Body of pancreas (tissue), 4 donors: ENCODE data around the gene RHOT1. TPM values are rescaled to one million over a fixed set of nuclear protein-coding genes. Genes with fewer than 3 reads are reported as not detected.

Source experiments
- ATAC-seq: fragments of 150-250 bp; one replicate; pipeline ENCODE4 v1.9.1; 2016
- DNase-seq, 4 donors: peaks; one replicate each; pipeline ENCODE4 v3.0.0-alpha.2; 2019
- H3K27ac ChIP-seq, 4 donors: fragments of 200-600 bp; sonication (generic); 1 replicate in 3 of 4; 2 replicates in 1 of 4; pipeline versions ENCODE4 v1.5.1 to v1.6.1; 2016 to 2019; ENCODE audit warnings: mild to moderate bottlenecking in 1 of 4, mixed read lengths in 1 of 4, moderate library complexity in 1 of 4
- H3K27me3 ChIP-seq, 2 donors: fragments of 200-600 bp; sonication (generic); one replicate each; pipeline ENCODE4 v1.6.0; 2016; ENCODE audit warnings: mild to moderate bottlenecking in 1 of 2
- H3K36me3 ChIP-seq, 2 donors: fragments of 200-600 bp; sonication (generic); replicated peaks in 1 of 2; 2 replicates each; pipeline ENCODE4 v1.5.1; 2016; ENCODE audit warnings: low read depth in 2 of 2; ENCODE audit not compliant: insufficient read depth in 1 of 2
- H3K4me1 ChIP-seq: fragments of 200-600 bp; sonication (generic); one replicate; pipeline ENCODE4 v1.6.0; 2016
- H3K4me3 ChIP-seq, 2 donors: fragments of 200-600 bp; sonication (generic); 1 replicate in 1 of 2; 2 replicates in 1 of 2; pipeline ENCODE4 v1.5.1; 2016 to 2019
- H3K9me3 ChIP-seq, 3 donors: fragments of 200-600 bp; sonication (generic); 1 replicate in 2 of 3; 2 replicates in 1 of 3; pipeline ENCODE4 v1.5.1; 2016
- POLR2A ChIP-seq, 3 donors: fragments of 450-650 bp; IDR thresholded peaks; one replicate each; pipeline ENCODE4 v1.6.1; 2016; ENCODE audit warnings: antibody characterized with exemption in 3 of 3, mild to moderate bottlenecking in 2 of 3
- WGBS, 2 donors: methylation state at CpG; one replicate each; pipeline ENCODE4 v1.1.5; 2017; 5-methylcytosine and 5-hydroxymethylcytosine counted together
- intact Hi-C: fragments of 100-400 bp; cut with DNase I; formaldehyde crosslinking; loops from one replicate; pipeline ENCODE4 v1.15.1; 2023
- total RNA-seq, 2 donors: library from RNA; depleted of rRNA; stranded (reverse); fragments of >200 nt; gene quantifications; one replicate each; pipeline ENCODE4 v1.1.0, GENCODE V29; 2016
- TF ChIP-seq, protein P1 (sequence below), 7 experiments: fragments of 450-650 bp in 4 of 7; fragments of 200-600 bp in 3 of 7; sonication (generic) in 3 of 7; IDR thresholded peaks; one replicate each; pipeline ENCODE4 v1.5.1; 2016 to 2019; ENCODE audit warnings: antibody characterized with exemption in 7 of 7

The RHOT1 gene
- total RNA-seq, 2 donors from 2014 or later, result 15.2 to 25.4 TPM

DNA sequence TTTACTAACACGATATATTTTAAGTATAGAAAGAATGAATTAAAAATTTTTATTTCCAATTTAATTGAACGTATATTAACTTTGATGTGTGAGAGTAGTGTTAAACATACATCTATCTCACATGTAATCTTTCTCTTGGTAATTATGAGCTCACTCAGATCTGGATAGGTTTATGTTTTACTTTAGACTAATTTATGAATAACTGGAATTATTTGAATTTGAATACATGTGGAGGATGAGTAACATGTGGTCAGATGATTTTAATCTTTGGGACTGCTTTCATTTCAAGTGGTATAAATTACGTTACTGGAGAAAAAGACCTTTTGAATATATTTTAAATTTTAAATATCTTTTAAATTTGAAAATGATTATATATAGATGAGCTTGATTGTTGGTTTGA, 73.4 kb downstream of the RHOT1 start:
- peaks cover 0 to 2% of the 10 kb centered on the region in 2 donors for H3K36me3 ChIP-seq
- no peak for ATAC-seq

DNA sequence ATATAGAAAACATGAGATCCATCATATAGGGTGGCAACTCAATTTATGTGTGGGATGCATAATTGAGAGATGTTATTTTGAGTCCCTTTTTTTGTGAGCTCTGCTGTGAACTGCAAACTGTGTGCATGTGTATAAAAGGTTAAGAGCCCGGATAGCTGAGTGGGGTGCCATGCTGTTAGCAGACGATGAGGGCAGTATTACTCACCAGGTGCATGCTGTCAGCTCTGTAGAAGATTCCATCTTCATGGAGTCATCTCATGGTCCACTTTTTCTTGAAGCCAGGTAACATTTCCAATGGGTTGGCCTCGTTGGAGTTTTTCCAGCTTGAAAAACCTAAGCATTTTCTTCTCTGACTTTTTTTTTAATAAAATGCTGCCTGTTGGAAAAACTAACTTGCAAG, 80.3 kb downstream of the RHOT1 start:
- WGBS, 2 donors, result 64 to 67% methylated on average over 3 of the region's 3 CpGs
- Histone ChIP-seq H3K36me3 (peaks cover 0 to 5% of the 10 kb centered on the region in 2 donors), H3K9me3 (no peaks in the 10 kb centered on the region), H3K4me1 (no peaks in the 10 kb centered on the region), H3K4me3 (no peak overlapping the region), H3K27me3 (no peaks in the 10 kb centered on the region), H3K27ac (no peak overlapping the region)
- ATAC-seq, result no peak
- no peak for DNase-seq
- intact Hi-C loops, result no loop called here
- TF ChIP-seq POLR2A (IDR thresholded peaks at IDR 0.05), result no peak
- TF ChIP-seq, protein P1, sequence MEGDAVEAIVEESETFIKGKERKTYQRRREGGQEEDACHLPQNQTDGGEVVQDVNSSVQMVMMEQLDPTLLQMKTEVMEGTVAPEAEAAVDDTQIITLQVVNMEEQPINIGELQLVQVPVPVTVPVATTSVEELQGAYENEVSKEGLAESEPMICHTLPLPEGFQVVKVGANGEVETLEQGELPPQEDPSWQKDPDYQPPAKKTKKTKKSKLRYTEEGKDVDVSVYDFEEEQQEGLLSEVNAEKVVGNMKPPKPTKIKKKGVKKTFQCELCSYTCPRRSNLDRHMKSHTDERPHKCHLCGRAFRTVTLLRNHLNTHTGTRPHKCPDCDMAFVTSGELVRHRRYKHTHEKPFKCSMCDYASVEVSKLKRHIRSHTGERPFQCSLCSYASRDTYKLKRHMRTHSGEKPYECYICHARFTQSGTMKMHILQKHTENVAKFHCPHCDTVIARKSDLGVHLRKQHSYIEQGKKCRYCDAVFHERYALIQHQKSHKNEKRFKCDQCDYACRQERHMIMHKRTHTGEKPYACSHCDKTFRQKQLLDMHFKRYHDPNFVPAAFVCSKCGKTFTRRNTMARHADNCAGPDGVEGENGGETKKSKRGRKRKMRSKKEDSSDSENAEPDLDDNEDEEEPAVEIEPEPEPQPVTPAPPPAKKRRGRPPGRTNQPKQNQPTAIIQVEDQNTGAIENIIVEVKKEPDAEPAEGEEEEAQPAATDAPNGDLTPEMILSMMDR (IDR thresholded peaks at IDR 0.05), result no peak

More for the DNA sequence above, 73.4 kb downstream of the RHOT1 start:
- TF ChIP-seq POLR2A (IDR thresholded peaks at IDR 0.05), result no peak
- TF ChIP-seq, protein P1 (IDR thresholded peaks at IDR 0.05), result no peak
- no peak for DNase-seq
- no peaks in the 10 kb centered on the region for H3K9me3 ChIP-seq
- no peaks in the 10 kb centered on the region for H3K4me1 ChIP-seq
- no peak overlapping the region for H3K4me3 ChIP-seq
- no peaks in the 10 kb centered on the region for H3K27me3 ChIP-seq
- 85 to 87% methylated on average over 3 of the region's 3 CpGs for WGBS, 2 donors
- no peak overlapping the region for H3K27ac ChIP-seq
- intact Hi-C loops, result no loop called here

DNA sequence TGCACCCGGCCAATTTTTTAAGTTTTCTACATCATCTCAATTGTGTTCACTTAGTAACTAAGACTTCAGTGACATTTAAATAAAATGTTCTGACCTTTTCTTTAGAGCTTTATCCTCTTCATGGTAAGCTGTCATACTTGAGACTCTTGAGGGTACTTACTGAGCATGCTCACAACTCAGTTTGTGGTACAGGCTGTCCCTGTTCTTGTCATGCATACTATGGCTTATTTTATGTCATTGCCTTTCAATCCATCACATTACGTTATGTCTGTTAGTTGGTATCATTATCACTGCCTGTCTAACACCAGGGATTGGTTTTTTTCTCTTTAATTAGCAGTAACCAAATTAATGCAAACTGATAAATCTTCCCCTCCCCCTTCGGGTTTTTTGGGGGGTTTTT, 81.4 kb downstream of the RHOT1 start:
- TF ChIP-seq, protein P1 (IDR thresholded peaks at IDR 0.05), result no peak
- no peak for TF ChIP-seq POLR2A (IDR thresholded peaks at IDR 0.05)
- intact Hi-C loops, result no loop called here
- Histone ChIP-seq H3K27me3 (no peaks in the 10 kb centered on the region), H3K9me3 (no peaks in the 10 kb centered on the region), H3K4me3 (no peak overlapping the region), H3K4me1 (no peaks in the 10 kb centered on the region), H3K27ac (no peak overlapping the region), H3K36me3 (peaks cover 0 to 5% of the 10 kb centered on the region in 2 donors)
- WGBS, 2 donors, result 73 to 75% methylated on average over 3 of the region's 3 CpGs
- ATAC-seq (no peak), DNase-seq (no peak)

DNA sequence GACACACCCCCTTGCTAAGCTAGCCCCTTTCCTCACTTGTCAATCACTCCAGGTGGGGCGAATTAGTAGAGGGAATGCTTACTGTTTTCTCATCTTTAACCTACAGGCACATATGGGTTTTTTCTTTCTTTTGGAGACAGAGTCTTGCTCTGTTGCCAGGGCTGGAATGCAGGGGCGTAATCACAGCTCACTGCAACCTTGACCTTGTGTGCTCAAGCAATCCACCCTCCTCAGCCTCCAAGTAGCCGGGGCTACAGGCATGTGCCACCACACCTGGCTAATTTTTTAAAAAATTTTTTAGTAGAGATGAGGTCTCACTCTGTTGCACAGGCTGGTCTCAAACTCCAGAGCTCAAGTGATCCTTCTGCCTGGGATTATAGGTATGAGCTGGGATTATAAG, 84.6 kb downstream of the RHOT1 start:
- intact Hi-C loops, result no loop called here
- H3K4me1 ChIP-seq, result no peaks in the 10 kb centered on the region
- peaks cover 0 to 3% of the 10 kb centered on the region in 2 donors for H3K36me3 ChIP-seq
- H3K4me3 ChIP-seq, result no peak overlapping the region
- no peak for DNase-seq
- no peak overlapping the region for H3K27ac ChIP-seq
- 48 to 61% methylated on average over 3 of the region's 3 CpGs for WGBS, 2 donors
- H3K9me3 ChIP-seq, result no peaks in the 10 kb centered on the region
- no peak for ATAC-seq
- H3K27me3 ChIP-seq, result no peaks in the 10 kb centered on the region
- no peak for TF ChIP-seq POLR2A (IDR thresholded peaks at IDR 0.05)
- TF ChIP-seq, protein P1 (IDR thresholded peaks at IDR 0.05), result no peak

DNA sequence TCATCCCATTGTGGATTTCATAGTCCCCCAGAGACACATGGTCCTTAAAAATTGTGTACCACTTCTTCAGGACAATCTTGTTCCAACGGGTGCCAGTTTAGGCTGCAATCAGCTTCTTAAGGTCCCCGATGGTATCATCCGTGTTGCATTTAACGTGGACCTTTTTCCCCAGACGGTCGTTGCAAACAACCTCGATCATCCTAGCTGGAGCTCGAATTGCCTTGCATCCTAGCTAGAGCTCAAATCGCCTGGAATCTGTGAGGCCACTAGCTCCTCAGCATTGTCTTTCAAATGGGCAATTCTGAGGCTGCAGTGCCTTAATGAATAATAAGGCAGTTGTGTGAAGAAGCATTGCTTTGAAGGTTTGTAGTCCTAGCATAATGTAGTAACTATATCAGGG, 85.6 kb downstream of the RHOT1 start:
- intact Hi-C loops, result no loop called here
- peaks cover 0 to 3% of the 10 kb centered on the region in 2 donors for H3K36me3 ChIP-seq
- TF ChIP-seq POLR2A (IDR thresholded peaks at IDR 0.05), result no peak
- TF ChIP-seq, protein P1 (IDR thresholded peaks at IDR 0.05), result no peak
- no peaks in the 10 kb centered on the region for H3K9me3 ChIP-seq
- DNase-seq (no peak), ATAC-seq (no peak)
- H3K27ac ChIP-seq, result no peak overlapping the region
- no peak overlapping the region for H3K4me3 ChIP-seq
- no peaks in the 10 kb centered on the region for H3K27me3 ChIP-seq
- no peaks in the 10 kb centered on the region for H3K4me1 ChIP-seq
- 82 to 86% methylated on average over 9 of the region's 9 CpGs for whole genome bisulfite sequencing, 2 donors
